ENCODE measurements around the gene PFDN2. TPM values are rescaled to one million over a fixed set of nuclear protein-coding genes. Genes with fewer than 3 reads are reported as not detected.

Gene PFDN2
- total RNA-seq, 1 donor from 2014 or later = 62.8 TPM

DNA sequence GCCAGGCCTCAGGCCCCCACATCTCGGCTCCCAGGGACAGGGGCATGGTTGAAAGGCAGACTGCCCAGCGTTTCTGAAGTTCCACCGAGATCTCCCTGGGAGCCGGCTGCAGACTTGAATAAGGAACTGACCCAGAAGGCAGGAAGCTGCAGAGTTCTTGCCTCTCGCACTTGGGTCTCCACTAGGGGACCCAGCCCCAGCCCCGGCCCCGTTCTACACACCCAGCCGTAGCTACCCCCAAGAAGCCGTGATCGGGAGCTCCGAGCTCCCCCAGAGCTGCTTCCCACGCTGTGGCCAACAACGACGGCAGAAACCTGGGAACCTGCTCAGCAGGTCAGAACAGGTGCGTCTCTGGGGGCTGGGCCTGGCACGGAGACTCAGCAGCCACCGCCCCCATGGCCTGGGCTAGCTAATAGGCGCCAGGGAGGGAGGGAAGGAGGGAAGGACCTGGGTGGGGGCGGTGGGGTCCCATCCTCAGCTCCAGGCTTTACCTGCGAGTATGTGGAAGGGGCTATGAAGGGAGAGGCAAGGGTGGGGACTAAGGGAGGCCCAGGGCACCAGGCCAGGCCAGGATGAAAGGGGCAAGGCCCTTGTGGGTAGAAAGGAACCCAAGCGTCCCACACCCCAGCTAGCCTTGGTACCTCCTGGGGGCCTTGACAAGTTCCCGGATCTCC lies 28.4 kb downstream of the PFDN2 start, which contains the start of gene NECTIN4:
NECTIN4 (minus strand) TSS at position 308 of the 674 bp plus-strand sequence; CDS start at position 46, 262 bp downstream.
- ATAC-seq = no peak
- intact Hi-C loops (cut with DNase I) = no loop called here
- DNase-seq (ENCODE audit: missing footprints) = no peak

- intact Hi-C loops (cut with DNase I) = no loop called here
- ATAC-seq = no peak
- no peak for DNase-seq (ENCODE audit: missing footprints)
Observed at GRCh38 chr1:161088587-161089110, 29.2 kb downstream of the PFDN2 start.

DNA sequence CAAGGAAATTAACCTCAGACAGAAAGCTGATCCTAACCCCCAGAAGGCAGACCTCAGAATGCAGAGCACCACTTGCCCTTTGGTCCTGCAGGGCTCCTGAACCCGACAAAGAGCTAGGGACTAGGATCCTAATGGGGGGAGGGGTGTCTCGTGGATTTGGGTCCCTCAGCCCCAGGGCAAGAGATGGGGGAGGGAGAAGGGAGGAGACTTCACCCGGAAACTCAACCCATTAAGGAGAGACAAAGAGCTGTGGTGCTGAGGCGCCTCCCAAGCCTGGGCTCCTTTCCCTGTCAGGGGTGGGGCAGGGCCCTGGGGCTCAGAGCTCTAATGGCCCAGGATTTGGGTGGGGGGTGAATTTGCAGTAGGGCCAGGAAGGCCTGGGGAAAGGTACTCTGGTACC lies 31.4 kb downstream of the PFDN2 start:
- intact Hi-C loops (cut with DNase I) = no loop called here
- DNase-seq (ENCODE audit: missing footprints) (no peak), ATAC-seq (no peak)

DNA sequence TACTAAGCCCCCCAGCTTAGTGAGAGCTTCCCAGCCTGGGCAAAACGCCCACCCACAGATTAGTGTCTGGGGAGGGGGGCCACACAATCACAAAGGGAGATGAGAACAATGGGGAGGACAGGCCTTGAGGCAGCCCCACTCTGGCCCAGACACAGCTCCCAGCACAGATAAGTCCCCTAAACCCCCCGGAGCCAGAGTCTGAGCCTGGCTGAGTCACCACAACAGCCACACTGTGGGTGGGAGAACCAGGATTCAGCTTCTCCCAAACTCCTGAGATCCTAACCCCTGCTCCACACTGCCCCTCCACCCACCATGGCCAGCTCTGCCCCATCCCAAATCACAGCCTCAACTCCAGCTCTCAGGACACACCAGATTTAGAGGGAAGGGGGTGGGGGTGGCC lies 32.7 kb downstream of the PFDN2 start:
- intact Hi-C loops (cut with DNase I) = no loop called here
- DNase-seq (ENCODE audit: missing footprints) = no peak
- no peak for ATAC-seq

DNA sequence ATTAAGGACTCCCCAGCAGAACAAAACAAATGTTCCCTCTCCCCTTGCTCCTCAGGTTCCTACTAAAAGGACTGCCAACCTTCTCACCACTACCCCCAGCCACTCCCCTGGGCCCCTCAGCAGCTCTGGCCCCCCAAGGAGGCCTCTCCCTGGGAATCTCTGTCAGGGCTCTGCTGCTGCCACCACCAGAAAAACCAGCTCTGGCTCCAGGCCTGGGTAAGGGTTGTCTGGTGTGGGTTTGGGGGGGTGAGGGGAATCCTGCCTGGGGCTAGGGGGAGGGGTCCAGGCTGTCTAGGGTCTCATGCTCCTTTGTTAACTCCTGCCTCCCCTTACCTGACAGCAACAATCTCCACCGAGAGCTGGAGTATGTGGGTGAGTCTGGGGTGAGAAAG lies 33.2 kb downstream of the PFDN2 start:
- intact Hi-C loops (cut with DNase I) = no loop called here
- DNase-seq (ENCODE audit: missing footprints) = no peak
- no peak for ATAC-seq

DNA sequence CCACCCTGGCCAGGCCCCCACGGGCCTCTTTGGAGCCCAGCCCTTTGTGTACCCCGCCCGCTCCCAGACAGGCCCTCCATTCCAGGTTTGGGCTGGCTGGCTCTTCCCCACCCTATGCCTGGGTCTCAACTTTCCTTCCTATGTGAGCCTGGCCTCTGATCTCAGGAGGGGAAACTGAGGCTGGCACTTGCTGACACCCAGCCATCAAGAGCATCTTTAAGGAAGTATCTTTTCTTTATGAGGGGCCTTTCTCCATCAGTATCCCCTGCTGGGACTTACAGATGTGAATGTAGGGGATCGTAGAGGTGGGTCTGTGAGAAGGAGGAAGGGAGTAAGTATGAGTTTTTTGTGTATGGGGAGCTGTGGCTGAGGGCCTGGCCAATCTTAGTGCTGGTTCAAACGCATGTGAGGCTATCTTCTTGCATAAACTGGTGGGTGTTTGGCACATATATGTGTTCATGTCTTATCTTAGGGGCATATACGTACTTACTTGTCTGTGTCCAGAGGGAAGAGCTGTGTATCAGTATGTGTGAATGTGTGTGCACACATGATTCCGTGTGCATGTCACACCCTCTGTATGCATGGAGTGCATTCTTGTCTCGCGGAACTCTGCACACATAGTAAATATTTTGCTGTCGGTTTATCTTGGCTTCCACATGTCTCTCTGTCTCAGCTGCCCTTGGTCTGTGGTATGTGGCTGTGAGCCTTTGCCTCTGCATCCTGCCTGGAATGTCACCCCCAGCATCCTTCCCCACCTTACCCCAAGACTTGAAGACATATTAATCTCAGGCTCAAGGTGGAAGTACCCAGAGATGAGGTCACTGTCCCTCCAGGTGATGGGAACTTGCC lies 33.9 kb downstream of the PFDN2 start:
- intact Hi-C loops (cut with DNase I) = no loop called here
- no peak for ATAC-seq
- DNase-seq (ENCODE audit: missing footprints) = no peak

DNA sequence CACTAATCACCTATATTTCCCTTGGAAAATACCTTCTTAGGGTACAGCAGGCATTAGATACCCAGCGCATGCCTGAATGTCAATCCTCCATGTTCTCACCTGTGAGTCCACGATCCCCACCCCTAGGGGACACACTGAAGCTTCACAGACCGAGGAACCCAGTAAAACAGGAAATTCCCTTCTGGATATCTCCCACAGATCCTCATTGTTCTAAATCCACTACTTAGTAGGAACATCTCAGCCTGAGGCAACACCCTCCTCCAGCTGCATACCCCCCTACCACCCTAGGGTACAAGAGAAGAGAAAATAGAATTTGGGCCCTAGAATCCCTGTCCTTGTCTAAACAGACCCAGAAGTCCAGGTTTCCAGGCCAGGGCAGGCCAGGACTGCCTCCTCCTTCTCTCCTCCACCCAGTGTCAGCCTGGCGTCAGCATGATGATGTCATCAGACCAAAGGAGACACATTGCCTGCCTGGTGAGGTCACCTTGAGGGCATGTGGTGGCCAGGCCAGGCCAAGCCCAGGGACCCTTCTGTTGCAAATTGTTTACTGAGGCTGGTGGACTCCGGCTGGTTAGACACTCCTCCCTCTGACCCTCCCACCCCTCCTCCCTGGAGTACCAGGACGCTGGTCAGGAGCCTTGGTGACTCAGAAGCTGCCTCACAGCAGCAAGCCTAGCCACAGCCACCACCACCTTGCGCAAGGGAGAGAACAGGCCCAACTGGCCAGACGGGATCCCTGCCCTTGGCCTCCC lies 34.7 kb downstream of the PFDN2 start:
- intact Hi-C loops (cut with DNase I) = no loop called here
- DNase-seq (ENCODE audit: missing footprints) = peak; percentile 84
- peak; percentile 93 for ATAC-seq

GRCh38 chr1:161082483-161082882 lies 35.4 kb downstream of the PFDN2 start:
- DNase-seq (ENCODE audit: missing footprints) (no peak), ATAC-seq (no peak)
- intact Hi-C loops (cut with DNase I) = no loop called here

GRCh38 chr1:161081519-161081918 lies 36.3 kb downstream of the PFDN2 start:
- no peak for ATAC-seq
- no peak for DNase-seq (ENCODE audit: missing footprints)
- intact Hi-C loops (cut with DNase I) = no loop called here

DNA sequence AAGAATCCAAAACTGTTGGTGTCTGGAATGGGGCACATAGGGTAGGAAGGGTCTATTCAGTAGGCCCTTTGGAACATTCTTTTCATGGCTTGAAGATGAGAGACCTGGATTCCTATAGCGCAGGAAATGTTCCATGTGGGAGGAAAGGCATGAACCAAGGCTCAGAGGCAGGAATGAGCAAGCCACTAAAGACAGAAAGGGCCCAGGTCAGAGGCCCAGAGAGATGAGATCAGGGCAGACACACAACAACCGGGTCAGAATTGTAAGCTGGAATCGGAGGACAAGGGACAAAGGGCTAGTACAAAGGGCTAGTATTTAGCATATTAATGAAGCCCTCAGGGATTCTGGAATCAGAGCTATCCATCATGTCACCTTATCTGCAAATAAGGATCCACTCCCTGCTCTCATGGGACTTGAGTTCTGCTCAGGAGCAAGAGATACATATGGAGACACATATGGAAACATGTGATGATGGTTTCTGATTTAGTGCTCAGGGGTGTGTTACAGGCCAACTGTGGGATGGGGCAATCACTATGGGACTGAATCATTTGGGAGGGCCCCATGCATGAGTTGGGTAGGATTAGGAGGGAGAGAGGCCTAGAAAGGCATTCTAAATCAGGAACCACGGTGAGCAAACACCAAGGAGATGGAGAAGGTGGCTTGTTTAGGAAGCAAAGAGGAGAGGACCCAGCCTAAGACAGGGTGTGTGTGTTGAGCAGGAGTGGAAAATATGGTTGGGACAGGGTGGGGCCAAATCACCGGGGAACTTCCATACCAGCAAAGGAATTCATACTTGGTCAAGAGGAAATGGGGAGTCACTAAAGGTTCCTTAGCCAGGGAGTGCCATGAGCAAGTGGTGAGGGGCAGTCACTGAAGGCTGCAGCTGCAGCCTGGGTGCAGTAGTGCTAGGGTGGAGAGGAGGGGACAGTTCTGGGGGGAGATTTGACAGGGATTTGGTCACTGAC lies 37.1 kb downstream of the PFDN2 start:
- no peak for ATAC-seq

DNA sequence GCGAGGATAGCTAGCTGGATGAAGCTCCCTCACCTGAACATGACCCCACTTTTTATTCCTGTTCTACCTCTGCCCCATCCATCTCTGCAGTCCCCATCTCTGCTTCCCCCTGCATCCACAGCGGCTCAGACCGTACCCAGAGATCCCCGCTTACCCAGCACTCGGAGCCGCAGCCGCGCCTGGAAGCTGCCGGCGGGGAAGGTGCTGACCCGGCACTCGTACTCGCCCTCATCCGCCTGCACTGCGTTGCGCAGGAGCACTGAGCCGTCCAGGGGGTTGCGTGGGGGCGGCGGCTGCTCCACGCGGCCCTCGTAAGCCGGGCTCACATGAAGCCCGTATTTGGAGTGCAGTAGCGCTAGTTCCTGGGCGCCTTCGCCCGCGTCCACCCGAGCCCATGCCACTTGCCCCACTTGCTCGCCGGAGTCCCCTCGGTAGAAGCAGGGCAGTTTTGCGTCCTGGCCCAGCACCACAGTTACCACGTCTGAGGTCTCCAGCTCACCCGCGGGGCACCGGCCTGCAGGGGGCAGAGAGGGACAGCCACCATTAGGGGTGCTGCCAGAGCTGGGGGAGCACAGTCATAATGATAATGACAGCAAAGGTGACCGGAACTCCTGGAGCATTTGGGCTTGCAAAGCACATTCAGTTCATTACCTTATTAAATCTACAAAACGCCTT lies 38.3 kb downstream of the PFDN2 start:
- ATAC-seq (no peak), DNase-seq (ENCODE audit: missing footprints) (no peak)
- intact Hi-C loops (cut with DNase I) = no loop called here

More for the DNA sequence above, 37.1 kb downstream of the PFDN2 start:
- intact Hi-C loops (cut with DNase I) = no loop called here
- no peak for DNase-seq (ENCODE audit: missing footprints)

DNA sequence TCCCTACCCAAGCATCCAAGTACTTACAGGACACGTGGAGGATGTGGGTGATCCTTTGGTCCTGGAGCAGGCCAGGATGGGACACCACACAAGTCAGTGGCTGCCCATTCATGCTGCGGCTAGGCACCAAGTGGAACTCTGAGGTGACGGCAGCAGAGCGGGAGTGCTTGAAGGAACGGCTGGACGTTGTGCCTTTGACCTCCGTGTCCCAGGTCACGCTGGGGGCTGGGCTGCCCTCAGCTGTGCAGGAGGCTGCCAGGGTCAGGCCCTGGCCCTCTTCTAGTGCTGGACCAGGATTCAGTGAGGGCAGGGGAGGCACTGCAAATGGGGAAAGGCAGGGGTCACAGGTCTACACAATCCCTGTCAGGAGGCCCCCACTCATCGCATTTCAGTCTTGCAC lies 40.4 kb downstream of the PFDN2 start:
- DNase-seq (ENCODE audit: missing footprints) (no peak), ATAC-seq (no peak)
- intact Hi-C loops (cut with DNase I) = no loop called here

DNA sequence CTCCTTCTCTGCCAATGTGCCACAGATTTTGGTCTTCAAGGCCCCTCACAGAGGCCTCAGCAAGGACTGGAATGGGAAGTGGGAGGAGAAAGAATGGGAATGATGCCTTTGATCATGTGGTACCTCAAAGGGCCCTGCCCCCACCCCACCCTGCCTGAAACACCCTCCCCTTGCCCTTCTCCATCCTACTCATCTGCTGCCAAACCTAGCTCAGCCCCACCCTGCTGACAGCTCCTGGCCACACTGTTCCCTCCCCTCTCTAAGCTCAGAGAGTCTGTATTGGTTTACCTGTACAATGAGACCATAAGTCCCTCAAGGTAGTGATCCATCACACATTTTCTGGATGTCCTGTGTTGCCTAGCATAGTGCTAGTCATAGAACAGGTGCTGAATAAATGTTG lies 41.4 kb downstream of the PFDN2 start:
- DNase-seq (ENCODE audit: missing footprints) = no peak
- no peak for ATAC-seq
- intact Hi-C loops (cut with DNase I) = no loop called here

DNA sequence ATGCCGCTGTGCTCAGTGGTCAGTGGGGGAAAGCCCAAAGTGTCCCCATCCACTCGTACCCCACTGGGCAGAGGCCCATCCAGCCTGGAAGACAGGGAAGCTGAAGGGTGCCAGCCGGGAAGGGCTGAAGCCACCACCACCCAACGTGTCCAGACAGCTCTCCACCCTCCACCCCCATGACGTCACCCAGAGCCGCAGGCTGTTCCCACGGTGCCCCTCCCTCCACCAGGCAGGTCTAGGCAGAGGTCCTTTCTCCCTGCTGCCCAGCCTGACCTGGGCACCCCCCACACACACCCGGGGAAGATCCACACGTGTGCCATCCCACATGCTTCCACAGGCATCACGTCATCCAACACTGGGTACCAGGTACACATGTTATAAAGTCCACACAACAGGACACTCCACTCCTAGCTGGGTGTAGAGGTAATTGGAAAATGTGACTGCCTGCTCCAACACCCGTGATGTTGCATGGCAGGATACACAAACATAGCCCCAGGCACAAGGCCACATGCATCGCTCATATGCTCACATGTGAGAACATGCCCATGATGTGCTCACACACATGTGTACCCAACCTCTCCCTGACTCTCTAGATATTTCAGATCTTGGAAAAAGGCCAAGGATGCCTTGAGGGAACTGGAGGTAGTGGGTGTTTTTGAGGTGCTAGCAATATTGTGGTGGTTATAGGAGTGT lies 43.0 kb downstream of the PFDN2 start:
- DNase-seq (ENCODE audit: missing footprints) (no peak), ATAC-seq (no peak)
- intact Hi-C loops (cut with DNase I) = no loop called here

GRCh38 chr1:161073474-161074121 lies 44.2 kb downstream of the PFDN2 start:
- ATAC-seq (no peak), DNase-seq (ENCODE audit: missing footprints) (no peak)
- intact Hi-C loops (cut with DNase I) = no loop called here

GRCh38 chr1:161072751-161073449 lies 44.9 kb downstream of the PFDN2 start:
- ATAC-seq = no peak
- no peak for DNase-seq (ENCODE audit: missing footprints)
- intact Hi-C loops (cut with DNase I) = no loop called here

Data from Right ventricle myocardium inferior (tissue), 1 donor.